Right atrium auricular region (tissue), 2 donors: ENCODE results near the gene GC. TPM values are rescaled to one million over a fixed set of nuclear protein-coding genes. Genes with fewer than 3 reads are reported as not detected.

ENCODE experiments used
- total RNA-seq, 2 donors: library from RNA; depleted of rRNA; stranded (reverse); fragments of >200 nt; gene quantifications; one replicate each; pipeline ENCODE4 v1.1.0, GENCODE V29; 2016

Gene GC
- total RNA-seq, 2 donors from 2014 or later: not detected

Other genes starting within 250 kb of the GC start
- not detected for gene NPFFR2, start 247.9 kb upstream of the GC start, total RNA-seq